ENCODE results near the gene CDK17. TPM values are rescaled to one million over a fixed set of nuclear protein-coding genes. Genes with fewer than 3 reads are reported as not detected.

The CDK17 gene
- total RNA-seq, 2 donors from 2014 or later, result 36.2 to 39.9 TPM

- Histone ChIP-seq H3K27ac (ENCODE audit: low read depth, low read length) (no peak overlapping the region), H3K4me1 (ENCODE audit: control insufficient read depth, insufficient read depth, low read length) (peaks cover 5% of the 10 kb centered on the region), H3K27me3 (ENCODE audit: control insufficient read depth, insufficient read depth, low read length, poor library complexity, severe bottlenecking) (no peaks in the 10 kb centered on the region), H3K4me3 (ENCODE audit: low read length) (no peak overlapping the region), H3K9ac (ENCODE audit: extremely low read depth, low read length, poor library complexity, severe bottlenecking) (no peak overlapping the region), H3K9me3 (ENCODE audit: control insufficient read depth, low read length) (no peaks in the 10 kb centered on the region), H3K36me3 (ENCODE audit: control insufficient read depth, insufficient read depth, low read length) (no peaks in the 10 kb centered on the region)
- H3K9me3 Mint-ChIP-seq, result no peaks in the 10 kb centered on the region
- H3K36me3 Mint-ChIP-seq (ENCODE audit: low read depth), result no peaks in the 10 kb centered on the region
- peak; percentile 59 for DNase-seq
- peaks cover 14% of the 10 kb centered on the region for H3K4me1 Mint-ChIP-seq
- H3K4me3 Mint-ChIP-seq, result no peak overlapping the region
- 84 to 92% methylated on average over 4 to 6 of the region's 6 CpGs for WGBS, 2 experiments (ENCODE audit: insufficient coverage in 1 of 2, insufficient read length in 1 of 2)
- no peak for TF ChIP-seq CTCF (conservative IDR thresholded peaks at IDR 0.05)
- no peaks in the 10 kb centered on the region for H3K27me3 Mint-ChIP-seq (ENCODE audit: insufficient read depth)
- no peak overlapping the region for H3K27ac Mint-ChIP-seq
These were observed 30.8 kb upstream of the CDK17 start for GRCh38 chr12:96431067-96431466.

GRCh38 chr12:96427269-96427729, 27.1 kb upstream of the CDK17 start:
- H3K9ac ChIP-seq (ENCODE audit: extremely low read depth, low read length, poor library complexity, severe bottlenecking), result no peak overlapping the region
- H3K27ac Mint-ChIP-seq, result peak overlapping the region; percentile 44
- peak; percentile 74 for DNase-seq

GRCh38 chr12:96425951-96426350, 25.7 kb upstream of the CDK17 start:
- no peaks in the 10 kb centered on the region for H3K36me3 ChIP-seq (ENCODE audit: control insufficient read depth, insufficient read depth, low read length)
- H3K9me3 ChIP-seq (ENCODE audit: control insufficient read depth, low read length), result no peaks in the 10 kb centered on the region
- DNase-seq, result no peak
- H3K27ac ChIP-seq (ENCODE audit: low read depth, low read length), result no peak overlapping the region
- 80 to 99% methylated on average over 1 to 3 of the region's 3 CpGs for WGBS, 2 experiments (ENCODE audit: insufficient coverage in 1 of 2, insufficient read length in 1 of 2)
- H3K9me3 Mint-ChIP-seq, result no peaks in the 10 kb centered on the region
- H3K36me3 Mint-ChIP-seq (ENCODE audit: low read depth), result no peaks in the 10 kb centered on the region
- no peaks in the 10 kb centered on the region for H3K27me3 Mint-ChIP-seq (ENCODE audit: insufficient read depth)
- H3K27ac Mint-ChIP-seq, result no peak overlapping the region
- H3K4me3 Mint-ChIP-seq, result no peak overlapping the region
- TF ChIP-seq CTCF (conservative IDR thresholded peaks at IDR 0.05), result no peak
- H3K4me1 Mint-ChIP-seq, result peaks cover 14% of the 10 kb centered on the region
- H3K4me3 ChIP-seq (ENCODE audit: low read length), result no peak overlapping the region
- no peaks in the 10 kb centered on the region for H3K27me3 ChIP-seq (ENCODE audit: control insufficient read depth, insufficient read depth, low read length, poor library complexity, severe bottlenecking)
- H3K4me1 ChIP-seq (ENCODE audit: control insufficient read depth, insufficient read depth, low read length), result peaks cover 5% of the 10 kb centered on the region
- H3K9ac ChIP-seq (ENCODE audit: extremely low read depth, low read length, poor library complexity, severe bottlenecking), result no peak overlapping the region

More at GRCh38 chr12:96427269-96427729, 27.1 kb upstream of the CDK17 start:
- Histone ChIP-seq H3K4me1 (ENCODE audit: control insufficient read depth, insufficient read depth, low read length) (peaks cover 5% of the 10 kb centered on the region), H3K27me3 (ENCODE audit: control insufficient read depth, insufficient read depth, low read length, poor library complexity, severe bottlenecking) (no peaks in the 10 kb centered on the region), H3K27ac (ENCODE audit: low read depth, low read length) (peak overlapping the region; percentile 19), H3K4me3 (ENCODE audit: low read length) (no peak overlapping the region), H3K36me3 (ENCODE audit: control insufficient read depth, insufficient read depth, low read length) (no peaks in the 10 kb centered on the region), H3K9me3 (ENCODE audit: control insufficient read depth, low read length) (no peaks in the 10 kb centered on the region)
- no peak for TF ChIP-seq CTCF (conservative IDR thresholded peaks at IDR 0.05)
- no peaks in the 10 kb centered on the region for H3K36me3 Mint-ChIP-seq (ENCODE audit: low read depth)
- H3K27me3 Mint-ChIP-seq (ENCODE audit: insufficient read depth), result no peaks in the 10 kb centered on the region
- H3K4me3 Mint-ChIP-seq, result no peak overlapping the region
- WGBS, 2 experiments (ENCODE audit: insufficient coverage in 1 of 2, insufficient read length in 1 of 2), result 57 to 70% methylated on average over 3 to 6 of the region's 6 CpGs
- H3K9me3 Mint-ChIP-seq, result no peaks in the 10 kb centered on the region
- H3K4me1 Mint-ChIP-seq, result peaks cover 14% of the 10 kb centered on the region

Data from endodermal cell (in vitro differentiated cells).